ENCODE results near the gene LMBR1.
"Not testable (repeated sequence)": the region's sequence is repeated elsewhere in the genome, so short reads cannot be mapped to it uniquely, and the experiment has no call there.

The LMBR1 gene

GRCh38 chr7:156845379-156846101, 47.4 kb downstream of the LMBR1 start:
- no peak for DNase-seq (ENCODE audit: low read depth)

- not testable (repeated sequence) for DNase-seq (ENCODE audit: low read depth)
Measured at GRCh38 chr7:156843582-156843981, 49.4 kb downstream of the LMBR1 start.

- DNase-seq (ENCODE audit: low read depth), result no peak
Measured at GRCh38 chr7:156843157-156843556, 49.8 kb downstream of the LMBR1 start.

GRCh38 chr7:156842740-156843140, 50.2 kb downstream of the LMBR1 start:
- no peak for DNase-seq (ENCODE audit: low read depth)

GRCh38 chr7:156842317-156842716, 50.7 kb downstream of the LMBR1 start:
- no peak for DNase-seq (ENCODE audit: low read depth)

- no peak for DNase-seq (ENCODE audit: low read depth)
Measured at GRCh38 chr7:156841497-156841896, 51.5 kb downstream of the LMBR1 start.

- DNase-seq (ENCODE audit: low read depth), result no peak
Measured at GRCh38 chr7:156840134-156840533, 52.8 kb downstream of the LMBR1 start.

- no peak for DNase-seq (ENCODE audit: low read depth)
Measured at GRCh38 chr7:156836443-156836842, 56.5 kb downstream of the LMBR1 start.

- no peak for DNase-seq (ENCODE audit: low read depth)
Measured at GRCh38 chr7:156834462-156834861, 58.5 kb downstream of the LMBR1 start.

- DNase-seq (ENCODE audit: low read depth), result no peak
Measured at GRCh38 chr7:156833312-156833711, 59.7 kb downstream of the LMBR1 start.

- DNase-seq (ENCODE audit: low read depth), result no peak
Measured at GRCh38 chr7:156832195-156832877, 60.6 kb downstream of the LMBR1 start.

- no peak for DNase-seq (ENCODE audit: low read depth)
Measured at GRCh38 chr7:156829669-156830336, 63.2 kb downstream of the LMBR1 start.

- no peak for DNase-seq (ENCODE audit: low read depth)
Measured at GRCh38 chr7:156827587-156828203, 65.3 kb downstream of the LMBR1 start.

GRCh38 chr7:156823435-156823834, 69.5 kb downstream of the LMBR1 start:
- DNase-seq (ENCODE audit: low read depth), result no peak

- DNase-seq (ENCODE audit: low read depth), result no peak
Measured at GRCh38 chr7:156820445-156821063, 72.4 kb downstream of the LMBR1 start.

GRCh38 chr7:156819733-156820295, 73.2 kb downstream of the LMBR1 start:
- DNase-seq (ENCODE audit: low read depth), result no peak

- DNase-seq (ENCODE audit: low read depth), result no peak
Measured at GRCh38 chr7:156818133-156818532, 74.8 kb downstream of the LMBR1 start.

GRCh38 chr7:156816943-156817572, 75.9 kb downstream of the LMBR1 start:
- DNase-seq (ENCODE audit: low read depth), result no peak

- no peak for DNase-seq (ENCODE audit: low read depth)
Measured at GRCh38 chr7:156811706-156812105, 81.3 kb downstream of the LMBR1 start.

GRCh38 chr7:156803656-156804055, 89.3 kb downstream of the LMBR1 start:
- DNase-seq (ENCODE audit: low read depth), result not testable (repeated sequence)

- no peak for DNase-seq (ENCODE audit: low read depth)
Measured at GRCh38 chr7:156802214-156802613, 90.8 kb downstream of the LMBR1 start.
